Glomerular endothelial cell (primary cell): ENCODE measurements around the gene RUFY4. TPM values are rescaled to one million over a fixed set of nuclear protein-coding genes. Genes with fewer than 3 reads are reported as not detected.

Experiments used
- DNase-seq: peaks from one replicate; pipeline ENCODE4 v3.0.0-alpha.2; 2011; ENCODE audit warnings: low read depth, low spot score; ENCODE audit errors: extremely low read depth
- total RNA-seq: library from RNA; depleted of rRNA; stranded (reverse); fragments of >200 nt; gene quantifications from 2 replicates; pipeline ENCODE4 v1.2.3, GENCODE V29; 2015

Gene RUFY4
- total RNA-seq, 1 donor from 2014 or later: not detected

DNA sequence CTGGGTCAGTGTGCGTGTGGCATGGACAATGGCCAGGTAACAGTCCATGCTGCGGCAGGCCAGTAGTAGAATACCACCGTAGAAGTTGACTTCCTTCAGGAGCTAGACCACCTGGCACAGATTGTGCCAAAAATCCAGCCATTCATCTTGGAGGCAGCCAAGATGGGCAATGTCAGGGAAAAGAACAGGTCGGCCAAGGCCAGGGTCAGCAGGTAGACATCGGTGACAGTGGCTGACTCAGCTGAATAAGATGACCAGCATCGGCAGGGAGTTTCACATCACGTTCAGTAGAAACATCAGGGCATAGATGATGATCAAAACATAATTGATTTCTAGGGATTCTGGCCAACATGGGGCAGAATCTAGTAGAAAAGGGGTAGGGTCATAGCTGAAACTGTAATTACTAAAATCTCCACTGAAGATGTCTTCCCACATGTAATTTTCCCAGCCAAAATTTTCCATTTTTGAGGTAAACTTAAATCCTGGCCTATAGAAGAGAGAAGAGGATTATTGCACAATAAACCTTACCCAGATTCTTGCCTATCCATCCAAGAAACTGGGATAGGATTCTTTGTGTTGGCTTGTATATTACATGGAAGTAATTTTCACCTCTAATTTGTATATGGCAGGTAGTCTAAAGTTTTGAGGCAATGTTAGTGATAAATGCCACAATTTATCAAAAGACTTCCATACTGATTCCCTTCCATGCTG is 7.9 kb upstream of the RUFY4 start:
- no peak for DNase-seq

DNA sequence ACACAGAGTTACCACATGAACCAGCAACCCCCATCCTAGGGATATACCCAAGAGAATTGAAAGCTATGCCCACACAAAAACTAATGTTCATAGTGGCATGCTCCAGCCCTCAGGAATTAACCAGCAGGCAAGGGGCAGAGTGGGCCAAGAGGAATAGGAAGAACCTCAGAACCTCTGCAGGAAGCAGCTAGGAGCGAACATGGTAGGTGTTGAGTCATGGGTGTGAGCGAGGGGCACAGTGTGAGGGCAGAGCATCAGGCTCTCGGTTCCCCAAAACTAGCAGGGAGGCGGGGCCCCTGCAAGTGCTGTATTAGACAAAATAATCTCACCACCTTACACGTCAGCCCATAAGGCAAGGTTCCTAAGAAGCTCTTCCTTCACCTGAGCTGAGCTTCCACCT is 5.6 kb upstream of the RUFY4 start:
- DNase-seq: no peak

DNA sequence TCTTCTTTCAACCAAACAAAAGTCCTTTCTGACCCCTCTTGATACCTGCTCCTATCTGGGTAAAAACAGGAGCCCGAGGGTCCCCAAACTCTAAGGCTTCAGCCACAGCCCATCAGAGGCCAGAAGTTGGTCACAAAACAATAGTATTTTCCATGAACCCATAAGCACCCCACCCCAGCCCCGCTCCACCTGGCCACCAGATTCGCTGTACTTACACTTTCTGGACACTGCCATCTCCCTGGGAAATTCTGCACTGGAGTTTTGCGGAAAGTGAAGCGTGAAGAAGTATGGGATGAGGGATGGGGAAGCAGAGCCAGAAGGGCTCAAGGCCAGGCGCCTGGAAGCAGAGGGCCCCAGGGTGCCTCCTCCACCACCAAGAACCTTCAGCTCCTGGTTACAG is 5.2 kb upstream of the RUFY4 start:
- DNase-seq: no peak

DNA sequence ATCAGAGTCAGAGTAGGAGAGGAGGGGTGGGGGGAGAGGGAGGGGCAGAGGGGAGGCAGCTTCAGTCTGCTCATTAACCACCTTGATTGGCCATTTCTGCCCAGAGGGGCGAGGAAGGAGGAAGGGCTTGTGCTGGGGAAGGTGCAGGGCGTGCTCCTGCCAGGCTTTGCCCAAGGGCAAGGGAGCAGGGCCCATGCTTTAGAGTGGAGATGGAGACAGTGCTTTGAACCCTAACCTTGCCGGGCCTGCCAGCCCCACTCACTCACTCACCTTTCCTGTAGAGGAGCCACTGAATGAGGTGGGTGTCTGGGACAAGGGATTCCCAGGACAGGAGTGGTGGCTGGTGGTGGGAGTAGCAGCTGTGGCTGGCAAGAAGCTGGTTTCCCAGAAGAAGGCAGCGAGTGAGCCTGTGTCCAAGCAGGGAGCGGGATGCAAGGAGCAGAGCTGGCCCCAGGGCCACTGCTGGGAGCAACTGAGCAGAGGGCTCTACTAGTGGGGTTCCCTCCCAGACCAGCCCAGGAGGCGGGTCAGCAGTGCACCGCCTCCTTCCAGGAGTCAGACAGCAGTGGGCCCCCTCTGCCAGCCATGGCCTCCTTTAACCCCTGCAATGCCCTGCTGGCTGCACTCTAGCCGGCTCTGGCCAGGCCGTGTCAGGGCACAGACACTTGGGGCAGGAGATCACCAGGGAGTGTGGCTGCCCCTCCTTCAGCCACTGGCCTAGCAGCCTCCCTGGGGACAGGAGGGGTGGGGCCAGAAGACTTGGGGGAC is 3.6 kb upstream of the RUFY4 start:
- no peak for DNase-seq

- no peak for DNase-seq
Observed at GRCh38 chr2:218066926-218067515, 2.0 kb upstream of the RUFY4 start.

GRCh38 chr2:218067523-218067922 is 1.5 kb upstream of the RUFY4 start:
- DNase-seq: no peak

- no peak for DNase-seq
Observed at GRCh38 chr2:218069606-218070300, 700 bp downstream of the RUFY4 start.

- DNase-seq: no peak
Observed at GRCh38 chr2:218070587-218070986, 1.5 kb downstream of the RUFY4 start.

DNA sequence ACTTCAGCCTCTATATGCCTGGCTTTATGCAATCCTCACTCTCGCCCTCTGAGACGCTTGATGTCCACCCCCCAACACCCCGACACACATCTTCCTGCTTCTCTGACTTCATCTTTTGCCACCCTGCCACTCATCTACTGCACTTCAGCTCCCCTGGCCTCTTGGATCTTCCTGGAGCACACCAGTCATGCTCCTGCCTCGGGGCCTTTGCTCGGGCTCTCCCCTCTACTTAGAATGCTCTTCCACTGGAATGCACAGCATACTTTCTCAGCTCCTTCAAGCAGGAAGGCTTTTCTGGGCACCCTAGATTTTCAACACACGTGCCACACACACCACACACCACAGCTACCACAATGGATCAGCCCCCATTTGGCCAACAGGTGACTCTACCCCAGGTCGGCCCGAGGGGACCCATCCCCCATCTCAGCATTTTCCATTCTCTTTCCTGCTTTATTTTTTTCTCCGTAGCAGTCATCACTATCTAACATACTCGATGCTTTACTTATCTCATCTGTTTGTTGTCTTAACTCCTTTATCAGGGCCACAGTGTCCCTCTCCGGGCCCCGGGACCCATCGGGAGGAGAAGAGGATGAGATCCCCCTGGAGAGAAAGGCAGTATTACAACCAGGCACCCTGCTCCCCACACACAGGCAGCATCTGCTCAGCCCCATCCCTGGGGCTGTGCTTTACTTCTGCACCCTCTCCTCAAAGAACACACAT is 2.3 kb downstream of the RUFY4 start:
- DNase-seq: no peak

GRCh38 chr2:218072002-218072401 is 2.9 kb downstream of the RUFY4 start:
- no peak for DNase-seq

- DNase-seq: no peak
Observed at GRCh38 chr2:218072478-218073024, 3.5 kb downstream of the RUFY4 start.

GRCh38 chr2:218073185-218073584 is 4.1 kb downstream of the RUFY4 start:
- no peak for DNase-seq

DNA sequence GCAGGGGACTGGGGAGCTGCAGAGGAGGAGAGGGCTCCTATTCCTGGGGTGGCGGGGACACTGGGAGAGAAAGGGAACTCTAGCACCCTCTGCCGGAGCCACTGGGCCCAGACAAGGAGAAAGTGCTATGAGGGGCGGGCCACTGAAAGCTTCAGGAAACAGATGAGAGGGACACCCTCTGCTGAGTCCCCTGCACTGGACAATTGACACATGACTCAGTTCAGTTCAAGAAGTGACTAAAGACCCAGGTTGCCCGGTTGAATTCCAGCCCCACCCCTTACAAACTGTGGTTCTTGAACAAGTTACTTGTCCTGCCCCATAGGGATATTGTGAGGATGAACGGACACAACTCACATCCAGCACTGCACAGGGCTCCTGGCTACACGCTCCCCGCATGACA is 5.0 kb downstream of the RUFY4 start:
- DNase-seq: no peak

DNA sequence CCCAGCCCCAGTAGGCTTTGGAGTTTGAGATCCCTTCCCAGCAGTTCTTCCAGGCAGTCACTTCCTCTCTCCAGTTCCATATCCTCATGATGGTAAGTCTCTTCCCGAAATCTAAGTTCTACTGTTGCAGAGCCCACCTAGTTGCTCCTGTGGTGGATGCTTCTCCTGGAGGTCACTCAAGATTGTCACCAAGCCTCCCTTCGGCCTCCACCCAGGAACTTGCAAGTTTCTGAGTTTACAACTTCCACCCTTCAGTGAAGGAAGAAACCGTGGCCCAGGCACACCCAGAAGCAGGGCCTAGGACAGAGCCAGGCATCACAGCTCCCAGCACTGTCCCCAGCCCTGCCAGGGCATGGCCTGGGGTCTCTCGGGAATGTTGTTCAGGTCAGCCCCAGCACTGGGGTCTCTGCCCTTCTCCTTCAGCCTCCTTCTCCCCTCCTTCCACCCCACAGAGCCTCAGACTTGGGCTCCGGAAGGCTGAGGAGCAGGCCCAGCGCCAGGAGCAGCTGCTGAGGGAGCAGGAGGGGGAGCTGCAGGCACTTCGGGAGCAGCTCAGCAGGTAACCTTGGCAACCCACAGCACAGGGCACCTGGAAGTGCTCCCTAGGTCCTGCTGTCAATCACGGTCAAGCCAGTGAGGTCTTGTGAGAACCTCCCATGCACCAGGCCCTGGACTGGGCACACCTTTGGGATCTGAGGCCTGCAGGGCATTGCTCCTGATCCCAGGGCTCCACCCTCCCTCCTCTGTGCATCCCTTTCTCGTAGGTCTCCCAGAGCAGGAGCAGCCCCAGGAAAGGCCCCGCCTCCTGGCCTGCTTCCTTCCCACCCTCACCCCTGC is 7.1 kb downstream of the RUFY4 start:
- no peak for DNase-seq

DNA sequence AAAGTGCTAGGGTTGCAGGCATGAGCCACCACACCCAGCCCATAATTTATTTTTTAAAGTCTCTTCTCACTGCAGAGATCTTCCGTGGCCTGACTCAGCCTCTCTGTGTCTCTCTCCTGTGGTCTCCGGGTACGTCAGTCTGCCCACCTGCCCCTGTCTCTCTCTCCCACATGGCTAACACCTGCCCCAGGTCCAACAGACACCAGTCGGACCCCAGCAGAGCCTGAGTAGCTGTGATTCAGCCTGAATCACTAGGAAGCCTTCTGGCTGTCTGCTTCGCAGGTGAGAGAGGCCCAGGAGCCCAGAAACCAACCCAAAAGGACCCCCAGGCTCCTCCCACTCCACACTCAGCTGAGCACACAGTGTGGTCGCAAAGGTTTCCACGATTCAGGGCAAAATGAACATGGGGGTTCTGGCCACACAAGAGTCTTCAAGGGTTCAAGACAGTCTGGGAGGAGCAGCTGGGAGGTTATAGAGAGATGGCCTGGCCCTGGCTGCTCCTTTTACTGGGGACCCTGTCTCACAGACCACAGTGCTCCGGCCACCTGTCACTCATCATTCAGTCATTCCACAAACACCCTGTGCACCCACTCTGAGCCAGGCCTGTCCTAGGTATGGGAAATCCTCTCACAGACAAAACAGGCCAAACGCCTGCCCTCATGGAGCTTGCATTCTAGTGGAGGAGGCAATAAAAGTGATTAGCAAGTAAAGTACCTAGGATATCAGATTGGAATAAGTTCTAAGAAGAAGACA is 8.6 kb downstream of the RUFY4 start:
- DNase-seq: no peak

GRCh38 chr2:218079943-218080913 is 11.2 kb downstream of the RUFY4 start:
- no peak for DNase-seq

DNA sequence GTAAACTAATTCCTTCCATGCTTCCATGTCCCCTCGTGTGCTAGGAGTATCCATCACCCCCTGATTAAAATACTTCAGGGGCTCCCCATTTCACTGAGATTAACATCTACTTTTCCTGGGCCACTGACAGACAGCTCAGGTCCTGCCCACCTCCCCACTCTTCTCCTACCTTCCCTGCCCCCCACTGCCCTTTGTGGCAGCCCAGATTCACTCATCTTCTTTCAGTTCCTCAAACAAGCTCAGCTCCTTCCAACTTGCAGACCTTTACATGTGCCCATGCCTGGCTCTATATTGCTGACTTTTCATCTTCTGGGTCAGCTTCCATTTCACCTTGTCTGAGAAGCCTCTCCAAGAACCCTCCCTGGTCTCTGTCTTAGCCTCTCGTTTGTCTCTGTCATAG is 12.0 kb downstream of the RUFY4 start:
- no peak for DNase-seq

GRCh38 chr2:218081695-218082094 is 12.6 kb downstream of the RUFY4 start:
- no peak for DNase-seq
